HFF-Myc (cell line): ENCODE measurements around the gene TRAF7.

Experiments used
- DNase-seq: peaks from one replicate; pipeline ENCODE4 v3.0.0-alpha.2; 2011; ENCODE audit warnings: low read depth; ENCODE audit errors: extremely low read depth
- H3K4me3 ChIP-seq: replicated peaks from 2 replicates; pipeline ENCODE4 v1.5.1; 2011; ENCODE audit warnings: low read depth, mild to moderate bottlenecking, control low read depth, low read length
- TF ChIP-seq, protein P1 (sequence below): IDR thresholded peaks from 2 replicates; pipeline ENCODE4 v1.5.1; 2012; ENCODE audit warnings: mild to moderate bottlenecking, low read depth, low read length, control low read depth; ENCODE audit errors: missing control alignments

The TRAF7 gene

DNA sequence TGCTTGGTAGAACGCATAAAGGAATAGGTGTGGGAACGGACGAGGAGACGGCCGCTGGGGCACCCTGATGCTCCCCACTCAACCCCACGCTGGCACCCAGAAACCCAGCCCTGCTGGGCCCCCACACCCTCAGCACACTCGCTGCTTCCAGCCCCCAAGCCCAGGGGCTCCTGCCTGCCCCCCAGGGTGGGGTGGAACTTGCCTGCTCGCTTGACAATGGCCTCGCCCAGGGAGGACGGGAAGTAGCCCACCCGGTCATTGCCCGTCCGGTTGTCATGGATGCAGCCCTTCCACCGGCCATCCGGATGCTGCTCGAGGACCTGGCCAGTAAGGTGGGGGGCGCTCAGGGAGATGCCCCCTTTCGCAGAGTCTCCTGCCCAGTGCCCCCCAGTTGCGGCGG lies 30.9 kb downstream of the TRAF7 start:
- no peak overlapping the region for H3K4me3 ChIP-seq
- TF ChIP-seq, protein P1, sequence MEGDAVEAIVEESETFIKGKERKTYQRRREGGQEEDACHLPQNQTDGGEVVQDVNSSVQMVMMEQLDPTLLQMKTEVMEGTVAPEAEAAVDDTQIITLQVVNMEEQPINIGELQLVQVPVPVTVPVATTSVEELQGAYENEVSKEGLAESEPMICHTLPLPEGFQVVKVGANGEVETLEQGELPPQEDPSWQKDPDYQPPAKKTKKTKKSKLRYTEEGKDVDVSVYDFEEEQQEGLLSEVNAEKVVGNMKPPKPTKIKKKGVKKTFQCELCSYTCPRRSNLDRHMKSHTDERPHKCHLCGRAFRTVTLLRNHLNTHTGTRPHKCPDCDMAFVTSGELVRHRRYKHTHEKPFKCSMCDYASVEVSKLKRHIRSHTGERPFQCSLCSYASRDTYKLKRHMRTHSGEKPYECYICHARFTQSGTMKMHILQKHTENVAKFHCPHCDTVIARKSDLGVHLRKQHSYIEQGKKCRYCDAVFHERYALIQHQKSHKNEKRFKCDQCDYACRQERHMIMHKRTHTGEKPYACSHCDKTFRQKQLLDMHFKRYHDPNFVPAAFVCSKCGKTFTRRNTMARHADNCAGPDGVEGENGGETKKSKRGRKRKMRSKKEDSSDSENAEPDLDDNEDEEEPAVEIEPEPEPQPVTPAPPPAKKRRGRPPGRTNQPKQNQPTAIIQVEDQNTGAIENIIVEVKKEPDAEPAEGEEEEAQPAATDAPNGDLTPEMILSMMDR, result no peak
- no peak for DNase-seq

DNA sequence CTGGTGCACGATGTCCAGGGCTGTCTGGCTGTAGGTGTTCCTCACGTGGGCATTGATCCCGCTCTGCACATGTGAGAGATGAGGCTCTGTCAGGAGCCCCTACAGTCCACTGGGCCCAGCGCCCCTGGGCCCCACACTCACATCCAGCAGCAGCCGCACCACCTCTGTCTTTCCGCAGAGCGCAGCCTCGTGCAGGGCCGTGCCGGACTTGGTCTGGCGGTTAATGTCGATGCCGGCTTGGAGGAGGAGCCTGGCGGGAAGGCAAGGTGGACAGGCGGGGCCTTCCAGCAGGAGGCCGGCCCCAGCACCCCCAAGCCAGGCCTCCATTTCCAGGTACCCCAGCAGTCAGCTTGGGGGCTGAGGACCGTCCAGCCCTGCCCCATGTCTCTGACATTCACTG lies 31.6 kb downstream of the TRAF7 start:
- no peak overlapping the region for H3K4me3 ChIP-seq
- TF ChIP-seq, protein P1, result no peak
- no peak for DNase-seq

GRCh38 chr16:2188395-2188794 lies 32.8 kb downstream of the TRAF7 start:
- no peak overlapping the region for H3K4me3 ChIP-seq
- no peak for DNase-seq
- TF ChIP-seq, protein P1, result no peak

DNA sequence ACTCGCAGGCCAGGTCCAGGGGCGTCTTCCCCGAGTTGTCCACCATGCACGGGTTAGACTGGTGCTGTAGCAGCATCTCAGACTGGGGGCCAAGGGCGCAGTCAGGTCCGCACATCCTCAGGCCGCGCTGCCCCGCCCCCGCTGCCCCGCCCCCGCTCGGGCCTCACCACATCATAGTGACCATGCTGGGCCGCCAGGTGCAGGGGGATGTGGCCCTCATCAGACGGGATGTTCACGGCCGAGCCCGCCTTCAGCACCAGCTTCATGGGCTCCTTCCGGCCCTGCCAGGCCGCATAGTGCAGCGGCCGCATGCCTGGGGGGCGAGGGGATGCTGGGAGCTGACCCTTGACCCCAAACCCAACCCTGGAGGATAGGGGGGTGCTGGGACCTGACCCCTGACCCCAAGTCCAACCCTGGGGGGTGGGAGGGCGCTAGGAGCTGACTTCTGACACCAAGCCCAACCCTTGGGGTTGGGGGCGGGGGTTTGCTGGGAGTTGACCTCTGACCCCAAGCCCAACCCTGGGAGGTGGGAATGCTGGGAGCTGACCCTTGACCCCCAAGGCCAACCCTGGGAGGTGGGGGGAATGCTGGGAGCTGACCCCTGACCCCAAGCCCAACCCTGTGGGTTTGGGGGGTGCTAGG lies 33.8 kb downstream of the TRAF7 start:
- TF ChIP-seq, protein P1, result no peak
- H3K4me3 ChIP-seq, result no peak overlapping the region
- DNase-seq, result no peak

DNA sequence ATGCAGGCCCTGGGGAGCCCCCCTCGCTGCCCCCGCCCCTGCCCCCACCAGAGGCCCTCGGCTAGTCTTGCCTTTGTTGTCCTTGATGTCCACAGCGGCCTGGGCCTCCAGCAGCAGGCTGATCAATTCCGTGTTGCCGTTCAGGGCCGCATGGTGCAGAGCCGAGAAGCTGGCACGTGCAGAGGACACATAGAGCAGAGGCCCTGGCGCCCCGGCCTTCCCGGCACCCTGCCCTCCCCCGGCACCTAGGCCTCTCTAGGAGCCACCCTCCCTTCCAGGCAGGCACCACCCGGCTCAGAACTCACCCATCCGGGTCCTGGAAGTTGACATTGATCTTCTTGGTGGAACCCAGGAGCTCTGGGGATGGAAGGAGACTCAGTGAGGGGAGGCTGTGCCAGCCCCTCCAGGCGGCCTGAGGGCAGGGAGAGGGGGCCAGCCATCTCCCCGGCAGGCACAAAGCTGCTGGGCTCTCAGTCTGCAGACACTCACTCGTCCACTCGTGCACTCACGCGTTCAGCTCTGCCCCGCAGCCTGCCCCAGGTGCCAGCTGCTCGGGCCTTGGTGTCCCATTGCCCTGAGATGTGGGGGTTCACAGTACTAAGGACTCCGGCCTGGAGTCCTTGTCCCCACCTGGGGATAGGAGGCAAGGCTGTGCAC lies 34.5 kb downstream of the TRAF7 start:
- TF ChIP-seq, protein P1, result no peak
- DNase-seq, result no peak

DNA sequence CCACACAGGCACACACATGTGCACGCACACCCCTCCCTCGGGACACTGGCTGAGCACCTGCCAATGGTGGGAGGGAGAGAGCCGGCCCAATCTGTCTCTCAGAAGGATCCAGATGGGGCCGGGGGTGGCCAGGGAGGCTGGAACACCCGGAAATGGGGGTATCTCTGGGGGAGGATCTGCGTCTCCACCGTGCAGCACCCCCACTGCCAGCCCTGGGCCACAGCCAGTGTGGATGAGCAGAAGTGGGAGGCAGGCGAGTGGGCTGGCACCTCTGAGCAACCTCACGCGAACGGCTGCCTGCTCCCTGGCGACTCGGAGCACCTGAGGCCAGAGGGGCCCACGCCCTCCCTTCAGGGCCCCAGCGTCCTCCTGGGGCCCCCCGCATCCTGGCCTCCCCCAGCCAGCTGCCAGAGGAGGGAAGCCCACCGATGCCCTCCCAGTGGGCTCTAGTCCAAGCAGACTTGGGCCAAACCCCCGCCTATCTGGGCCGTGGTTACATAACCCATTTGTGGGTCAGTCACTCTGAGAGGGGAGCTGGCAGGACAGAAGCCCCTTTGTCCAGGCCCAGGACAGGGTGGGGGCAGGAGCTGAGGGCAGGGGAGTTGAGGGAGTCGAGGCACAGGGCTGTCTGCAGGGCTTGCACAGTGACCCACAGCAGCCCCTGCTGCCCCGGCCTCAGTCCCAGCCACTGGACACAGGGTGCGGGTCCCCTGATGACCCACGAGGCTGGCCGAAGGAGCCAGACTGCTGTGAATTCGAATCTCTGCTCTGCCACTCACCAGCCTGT lies 35.3 kb downstream of the TRAF7 start:
- DNase-seq, result no peak
- TF ChIP-seq, protein P1, result no peak
- H3K4me3 ChIP-seq, result no peak overlapping the region

More for the DNA sequence above, 34.5 kb downstream of the TRAF7 start:
- H3K4me3 ChIP-seq, result no peak overlapping the region
